Stimulated activated naive CD8-positive, alpha-beta T cell treated with anti-CD3 and anti-CD28 coated beads, Interleukin-15, Interleukin-2, amounts not matched to agents 100 U/mL and 50 U/mL, for 24 hours (primary cell): Measurements from ENCODE around the gene CDC14A.

Experiments used
- ATAC-seq: fragments of 150-1000 bp; cut with Tn5 transposase; one replicate; pipeline ENCODE4 v1.10.0; 2021
- DNase-seq: peaks from one replicate; pipeline ENCODE4 v3.0.0; 2021

The CDC14A gene

DNA sequence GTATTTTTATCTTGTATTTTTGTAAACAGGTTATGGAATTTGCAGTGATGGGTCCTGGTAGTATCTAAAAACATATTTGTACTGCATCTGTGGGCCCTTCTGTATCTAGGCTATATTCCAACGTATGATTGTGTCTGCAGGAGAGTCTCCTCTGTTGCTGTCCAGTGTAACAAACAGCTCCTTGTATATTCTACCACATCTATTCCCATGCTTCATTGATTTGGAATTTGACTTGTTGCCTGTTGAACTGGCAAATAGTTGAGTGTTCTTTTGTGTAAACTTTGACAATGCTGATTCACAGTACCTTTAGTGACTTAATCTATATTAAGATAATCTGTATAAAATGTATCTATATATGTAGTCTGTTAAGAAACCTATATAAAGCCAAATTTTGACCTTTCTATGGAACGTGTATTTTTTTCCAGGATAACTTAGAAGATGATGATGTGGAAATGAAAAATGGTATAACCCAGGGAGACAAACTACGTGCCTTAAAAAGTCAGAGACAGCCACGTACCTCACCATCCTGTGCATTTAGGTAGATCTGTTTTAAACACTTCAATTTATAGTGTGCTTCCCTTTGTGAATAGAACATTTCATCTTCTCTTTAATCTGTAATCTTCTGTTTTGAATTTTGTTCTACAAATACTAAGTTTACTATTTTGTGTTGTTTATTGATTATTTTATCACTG lies 142.2 kb downstream of the CDC14A start:
- ATAC-seq (no peak), DNase-seq (no peak)

DNA sequence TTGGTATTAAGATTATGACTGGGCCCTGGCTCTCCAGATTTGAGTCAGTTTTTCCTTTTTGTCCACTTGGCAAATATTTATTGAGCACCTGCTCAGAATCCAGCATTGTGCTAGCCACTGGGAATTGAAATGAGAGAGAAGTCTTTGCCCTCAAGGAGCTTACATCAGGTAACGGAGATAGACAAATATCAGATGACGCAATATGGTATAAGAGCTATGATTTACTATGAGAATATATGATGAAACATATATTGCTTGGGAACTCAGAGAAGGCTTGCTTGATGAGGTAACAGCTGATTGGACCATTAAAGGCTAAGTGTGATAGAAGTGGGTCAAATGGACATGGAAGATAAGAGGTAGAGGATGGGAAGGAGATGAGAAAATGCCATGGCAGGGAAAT lies 144.6 kb downstream of the CDC14A start:
- ATAC-seq (no peak), DNase-seq (no peak)

DNA sequence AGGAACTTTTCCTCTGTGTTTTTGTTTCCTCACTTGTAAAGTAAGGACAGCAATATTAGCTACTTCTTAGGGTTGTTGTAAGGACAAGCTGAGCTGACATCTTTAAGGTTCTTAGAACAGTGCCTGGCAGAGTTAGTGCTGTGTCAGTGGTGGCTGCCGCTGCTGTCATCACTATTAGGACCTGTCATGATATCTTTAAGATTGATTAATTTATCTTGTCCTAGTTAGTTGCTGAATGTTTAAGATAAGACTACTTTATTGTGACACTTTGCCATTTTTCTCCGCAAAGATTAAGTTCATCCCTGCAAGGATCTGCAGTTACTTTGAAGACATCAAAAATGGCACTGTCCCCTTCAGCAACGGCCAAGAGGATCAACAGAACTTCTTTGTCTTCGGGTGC lies 145.5 kb downstream of the CDC14A start:
- ATAC-seq = no peak
- no peak for DNase-seq

DNA sequence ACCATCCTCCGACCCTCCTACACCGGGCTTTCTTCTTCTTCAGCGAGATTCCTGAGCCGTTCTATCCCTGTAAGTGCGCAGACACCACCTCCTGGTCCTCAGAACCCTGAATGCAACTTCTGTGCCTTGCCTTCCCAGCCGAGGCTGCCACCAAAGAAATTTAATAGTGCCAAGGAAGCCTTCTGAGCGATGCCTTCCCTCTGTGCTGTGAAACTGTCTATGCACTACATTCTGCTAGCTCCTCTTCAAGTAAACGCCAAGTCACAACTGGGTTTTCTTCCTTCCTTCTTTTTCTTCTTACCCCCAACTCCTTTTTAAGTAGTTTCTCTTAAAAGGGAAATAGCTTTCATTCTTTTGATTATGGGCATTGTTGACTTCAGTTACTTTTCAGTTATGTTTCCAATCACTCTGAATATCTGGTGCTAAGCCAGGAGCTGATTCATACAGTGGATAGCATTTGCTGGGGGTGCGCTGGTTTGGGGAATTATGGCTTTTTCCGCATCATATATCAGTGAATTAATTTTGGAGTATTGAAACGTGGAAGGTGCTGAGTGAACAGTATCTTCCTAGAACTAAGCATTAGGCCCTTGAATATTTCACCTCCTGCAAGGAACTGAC lies 147.0 kb downstream of the CDC14A start:
- no peak for DNase-seq
- no peak for ATAC-seq

DNA sequence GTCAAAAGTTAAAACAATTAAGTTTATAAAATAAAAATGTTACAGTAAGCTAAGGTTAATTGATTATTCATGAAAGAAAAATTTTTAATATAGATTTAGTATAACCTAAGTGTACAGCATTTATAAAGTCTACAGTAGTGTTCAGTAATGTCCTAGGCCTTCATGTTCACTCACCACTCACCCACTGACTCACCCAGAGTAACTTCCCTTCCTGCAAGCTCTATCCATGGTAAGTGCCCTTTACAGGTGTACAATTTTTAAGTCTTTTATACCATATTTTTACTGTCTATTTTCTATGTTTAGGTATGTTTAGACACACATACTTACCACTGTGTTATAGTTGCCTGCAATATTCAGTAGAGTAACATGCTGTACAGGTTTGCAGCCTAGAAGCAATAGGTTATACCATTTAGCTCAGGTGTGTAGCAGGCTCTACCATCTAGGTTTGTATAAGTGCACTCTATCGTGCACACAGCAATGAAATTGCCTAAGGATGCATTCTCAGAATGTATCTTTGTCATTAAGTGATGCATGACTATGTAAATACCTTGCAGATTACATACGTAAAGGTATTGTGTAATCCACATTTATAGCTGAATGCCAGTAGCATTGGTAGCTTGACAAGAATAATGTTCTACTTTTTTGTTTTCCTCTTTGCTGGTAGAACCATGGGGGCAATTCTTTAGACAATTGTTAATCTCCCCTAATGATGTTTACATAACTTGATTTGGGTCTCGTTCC lies 149.9 kb downstream of the CDC14A start:
- ATAC-seq (no peak), DNase-seq (no peak)

DNA sequence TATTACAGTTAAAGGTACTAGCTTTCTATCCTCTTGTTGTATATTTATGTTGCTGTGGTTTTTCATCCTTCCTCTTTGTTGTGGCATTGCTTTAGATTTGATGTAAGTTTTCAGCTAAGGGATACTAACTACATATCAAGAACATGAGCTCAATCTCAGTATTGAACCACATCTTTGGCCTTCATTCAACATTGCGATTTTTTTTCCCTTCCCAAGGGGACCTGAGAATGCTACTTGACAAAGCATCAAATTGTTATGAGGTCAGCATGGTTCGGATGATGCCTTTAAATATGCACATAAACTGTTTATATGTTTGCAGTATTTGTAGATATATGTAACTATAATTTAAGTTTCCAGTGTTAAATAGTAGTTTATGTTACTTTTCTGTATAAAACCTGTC lies 153.9 kb downstream of the CDC14A start:
- ATAC-seq (no peak), DNase-seq (no peak)

DNA sequence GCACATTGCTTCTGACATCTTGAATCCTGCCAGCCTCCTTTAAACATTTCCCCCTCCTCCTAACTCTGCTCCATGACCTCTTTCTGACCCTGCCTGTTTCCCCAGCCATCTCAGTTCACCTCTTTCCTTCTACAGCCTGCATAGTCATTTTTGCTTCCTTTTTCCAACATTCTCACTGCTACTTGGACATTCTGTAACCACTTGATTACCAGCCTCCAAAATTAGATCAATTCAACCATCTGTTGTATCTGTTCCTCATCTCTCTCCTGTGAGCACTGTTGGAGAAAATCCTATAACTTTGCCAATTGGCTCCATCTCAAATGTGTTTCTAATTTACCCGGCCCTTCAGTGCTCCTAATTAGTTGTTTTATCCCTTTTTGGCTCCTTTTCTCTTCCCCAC lies 158.1 kb downstream of the CDC14A start:
- DNase-seq = no peak
- no peak for ATAC-seq

DNA sequence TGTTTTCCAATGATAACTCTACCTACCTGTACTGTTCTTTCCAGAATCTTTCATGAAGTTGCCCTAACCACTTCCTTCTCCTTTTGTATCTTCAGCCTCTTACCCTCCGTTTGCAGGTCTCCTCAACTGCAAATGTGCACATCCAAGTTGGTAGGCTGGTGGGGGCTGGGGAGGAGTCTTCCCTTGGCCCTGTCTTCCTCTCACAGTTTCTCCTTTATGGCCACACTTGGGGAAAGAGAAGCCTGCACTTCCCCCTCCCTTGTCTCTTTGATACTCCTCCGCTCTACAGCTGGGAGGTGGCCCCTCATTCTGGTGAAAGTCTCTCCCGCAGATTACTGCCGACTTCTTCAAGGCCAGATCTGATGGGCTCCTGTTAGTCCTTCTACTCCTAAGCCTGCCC lies 158.8 kb downstream of the CDC14A start:
- DNase-seq (no peak), ATAC-seq (no peak)

DNA sequence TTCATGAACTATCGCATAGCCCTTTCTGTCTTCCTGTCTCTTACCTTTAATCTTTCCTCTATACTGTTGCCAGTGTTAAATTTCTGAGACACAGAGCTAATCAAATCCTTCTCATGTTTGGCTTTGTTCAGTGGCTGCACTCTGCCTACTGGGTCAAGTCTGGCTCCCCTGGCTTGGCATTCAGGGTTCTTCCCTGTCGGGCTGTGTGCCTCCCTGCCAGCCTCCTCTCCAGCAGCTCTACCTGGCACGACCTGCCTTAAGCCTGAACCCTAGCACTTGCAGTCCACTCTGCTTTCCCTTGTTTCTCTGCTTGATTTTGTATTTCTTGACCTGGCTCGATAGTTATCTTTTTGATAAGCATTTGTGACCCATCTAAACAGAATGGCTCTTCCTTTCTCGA lies 159.5 kb downstream of the CDC14A start:
- ATAC-seq (no peak), DNase-seq (no peak)

DNA sequence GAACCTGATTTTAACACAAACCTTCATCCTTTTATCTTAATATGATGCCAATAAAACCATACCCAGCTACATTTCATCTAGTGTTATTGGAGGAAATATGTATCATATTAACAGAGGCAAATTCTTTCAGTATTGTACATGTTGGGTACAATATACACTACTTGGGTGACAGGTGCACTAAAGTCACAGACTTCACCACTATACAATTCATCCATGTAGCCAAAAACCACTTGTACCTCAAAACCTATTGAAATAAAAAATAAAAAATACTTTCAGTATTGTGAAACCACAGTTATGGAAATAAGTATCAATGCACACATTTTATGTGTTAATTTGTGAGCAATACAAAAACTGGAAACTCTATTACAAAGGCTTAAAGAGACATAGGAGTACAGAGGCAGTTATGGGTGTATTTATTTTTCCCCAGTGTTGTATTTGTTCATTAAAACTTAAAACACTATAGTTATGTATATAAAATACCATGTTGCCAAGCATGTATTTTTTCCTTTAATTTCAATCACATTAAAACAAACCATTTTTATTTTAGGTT lies 160.6 kb downstream of the CDC14A start:
- DNase-seq = no peak
- ATAC-seq = no peak

DNA sequence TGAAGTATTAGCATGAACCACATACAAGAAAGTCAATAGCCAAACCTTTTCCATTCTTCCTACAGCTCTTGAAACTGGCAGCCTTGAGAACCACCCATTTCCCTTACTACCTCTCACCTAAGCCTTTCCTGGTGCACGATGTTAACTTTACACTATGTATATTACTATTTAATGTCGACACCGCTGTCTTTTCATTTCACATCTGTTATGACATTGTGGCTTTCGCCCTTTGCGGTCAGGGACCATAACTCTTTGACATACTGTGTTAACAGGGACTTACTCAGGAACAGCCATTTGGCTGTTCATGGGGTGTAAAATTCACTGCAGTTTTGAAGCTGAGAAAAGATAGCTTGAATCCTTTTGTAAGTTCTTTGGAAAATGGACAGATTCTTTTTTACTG lies 164.6 kb downstream of the CDC14A start:
- ATAC-seq (no peak), DNase-seq (no peak)

DNA sequence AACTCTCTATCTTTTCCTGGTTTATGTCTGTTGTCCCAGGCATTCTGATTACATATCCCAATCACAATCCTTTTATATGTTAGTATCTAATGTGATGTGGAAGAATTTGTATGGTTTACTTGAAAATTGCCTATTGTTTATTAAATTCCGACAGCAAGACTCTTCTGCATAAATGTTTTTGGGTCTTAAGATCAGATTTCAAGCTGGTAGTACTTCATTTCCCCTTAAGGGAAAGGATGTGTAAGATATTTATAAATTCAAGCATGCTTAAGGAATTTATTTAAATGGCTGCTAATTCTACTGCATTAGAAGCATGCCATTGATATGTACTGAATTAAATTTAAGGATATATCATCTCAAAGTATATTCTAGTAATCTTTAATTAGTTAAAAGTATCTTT lies 165.2 kb downstream of the CDC14A start:
- ATAC-seq = no peak
- no peak for DNase-seq

DNA sequence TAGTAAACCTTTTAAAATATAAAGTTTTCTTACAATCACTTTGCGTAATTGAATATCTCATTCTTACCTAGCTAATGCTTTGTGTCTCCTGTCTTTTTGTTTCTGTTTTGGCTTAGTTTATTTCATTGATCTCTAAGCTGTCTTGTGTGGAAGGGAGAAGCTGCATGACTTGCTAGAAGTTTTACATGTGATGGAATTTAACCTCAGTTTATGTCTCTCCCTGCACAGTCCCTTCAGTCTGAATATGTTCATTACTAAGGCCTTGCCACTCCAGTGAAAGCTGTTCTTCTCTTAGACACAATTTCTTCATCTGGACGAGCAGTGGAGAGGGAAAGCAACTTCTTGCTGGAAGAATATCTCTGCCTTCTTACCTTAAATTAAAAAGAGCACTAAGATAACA lies 165.7 kb downstream of the CDC14A start:
- ATAC-seq (no peak), DNase-seq (no peak)

DNA sequence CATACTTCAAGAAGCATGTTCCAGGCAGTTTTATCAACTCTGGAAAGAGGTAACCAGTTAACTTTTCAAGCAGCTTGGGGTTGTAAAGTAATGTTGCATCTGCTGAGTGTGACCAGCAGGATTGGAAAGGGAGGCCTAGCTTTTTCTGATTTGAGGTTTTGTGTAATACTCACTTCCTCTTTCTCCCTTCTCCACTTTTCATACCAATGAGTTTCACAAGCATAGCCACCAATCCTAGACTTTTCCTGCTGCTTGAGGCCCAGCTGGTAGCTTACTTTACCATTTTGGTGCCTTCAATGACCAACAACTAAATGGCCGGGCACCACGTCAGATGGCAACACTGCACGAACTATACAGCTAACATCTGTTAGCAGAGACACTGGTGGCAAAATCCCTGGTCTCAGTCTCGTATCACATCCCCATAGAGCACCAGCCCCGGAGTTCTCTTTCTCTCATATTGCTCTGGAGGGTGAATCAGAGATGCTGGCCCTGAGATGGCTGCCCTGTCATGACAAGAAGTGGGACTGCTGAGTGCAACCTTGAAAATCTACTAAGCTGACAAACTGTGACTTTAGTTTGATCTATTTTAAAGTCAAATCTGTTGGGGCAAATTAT lies 170.8 kb downstream of the CDC14A start:
- DNase-seq (no peak), ATAC-seq (no peak)

DNA sequence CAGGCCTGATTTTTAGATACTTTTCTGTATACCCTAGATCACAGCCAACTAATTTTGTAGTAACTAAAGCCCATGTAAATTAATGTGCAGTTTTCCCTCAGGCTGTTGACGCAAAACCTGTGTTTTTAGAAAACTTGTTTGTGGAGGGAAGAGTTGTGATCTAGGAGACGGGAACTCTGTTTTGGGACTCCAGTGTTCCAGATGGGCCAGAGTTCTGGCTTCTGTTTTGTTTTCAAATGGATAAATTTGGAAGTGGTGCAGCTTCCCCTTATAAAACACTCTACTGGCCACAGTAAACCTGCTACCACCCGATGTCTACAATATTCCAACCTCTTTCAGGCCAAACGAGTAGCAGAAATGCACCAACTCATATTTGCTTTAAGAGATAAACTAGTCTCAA lies 172.0 kb downstream of the CDC14A start:
- ATAC-seq (no peak), DNase-seq (no peak)

DNA sequence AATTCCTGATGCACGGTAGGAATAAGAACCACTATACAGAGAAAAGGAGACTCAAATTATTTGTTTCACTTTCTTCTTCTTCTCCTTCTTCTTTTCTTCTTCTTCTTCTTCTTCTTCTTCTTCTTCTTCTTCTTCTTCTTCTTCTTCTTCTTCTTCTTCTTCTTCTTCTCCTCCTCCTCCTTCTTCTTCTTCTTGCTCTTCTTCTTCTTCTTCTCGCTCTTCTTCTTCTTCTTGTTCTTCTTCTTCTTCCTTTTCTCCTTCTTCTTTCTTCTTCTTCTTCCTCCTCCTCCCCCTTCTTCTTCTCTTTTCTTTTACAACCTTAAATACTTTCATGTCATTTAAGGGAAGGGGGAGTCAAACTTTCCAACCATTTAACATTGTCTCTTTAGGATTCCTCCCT lies 174.6 kb downstream of the CDC14A start:
- DNase-seq (no peak), ATAC-seq (no peak)

DNA sequence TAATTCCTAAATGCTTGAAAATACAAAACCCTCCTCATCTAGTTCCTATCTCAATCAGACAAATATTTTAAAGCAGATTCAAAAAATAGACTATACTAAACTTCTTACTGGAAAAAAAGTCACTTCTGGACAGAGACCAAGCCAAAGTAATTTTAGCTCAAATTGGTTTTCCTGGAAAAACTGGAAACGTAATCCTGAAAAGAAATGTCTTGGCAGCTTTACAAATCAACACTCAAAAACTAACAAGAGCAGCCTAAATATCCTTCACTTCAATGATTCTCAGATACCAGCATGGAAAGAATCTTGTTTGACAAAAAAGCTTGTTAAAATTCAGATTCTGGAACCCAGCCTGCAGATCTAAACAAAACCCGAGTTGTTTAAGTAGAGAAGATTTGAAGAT lies 176.6 kb downstream of the CDC14A start:
- ATAC-seq (no peak), DNase-seq (no peak)

DNA sequence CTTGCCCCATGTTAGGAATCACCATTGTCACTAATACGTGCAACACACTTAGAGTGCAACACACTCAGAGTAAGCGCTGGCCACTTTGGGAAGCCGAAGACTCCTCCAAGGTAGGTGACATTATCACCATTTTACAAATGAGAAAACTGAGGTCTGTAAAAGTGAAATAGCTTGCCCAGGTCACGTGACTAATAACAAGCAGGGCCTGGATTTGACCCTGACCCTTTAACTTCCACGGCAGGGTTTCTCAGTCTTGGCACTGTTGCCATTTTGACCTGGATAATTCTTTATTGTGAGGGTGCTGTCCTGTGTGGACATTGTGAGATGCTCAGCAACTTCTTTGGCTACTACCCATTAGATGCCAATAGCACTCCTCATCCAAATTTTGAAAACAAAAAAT lies 177.8 kb downstream of the CDC14A start:
- no peak for DNase-seq
- no peak for ATAC-seq

DNA sequence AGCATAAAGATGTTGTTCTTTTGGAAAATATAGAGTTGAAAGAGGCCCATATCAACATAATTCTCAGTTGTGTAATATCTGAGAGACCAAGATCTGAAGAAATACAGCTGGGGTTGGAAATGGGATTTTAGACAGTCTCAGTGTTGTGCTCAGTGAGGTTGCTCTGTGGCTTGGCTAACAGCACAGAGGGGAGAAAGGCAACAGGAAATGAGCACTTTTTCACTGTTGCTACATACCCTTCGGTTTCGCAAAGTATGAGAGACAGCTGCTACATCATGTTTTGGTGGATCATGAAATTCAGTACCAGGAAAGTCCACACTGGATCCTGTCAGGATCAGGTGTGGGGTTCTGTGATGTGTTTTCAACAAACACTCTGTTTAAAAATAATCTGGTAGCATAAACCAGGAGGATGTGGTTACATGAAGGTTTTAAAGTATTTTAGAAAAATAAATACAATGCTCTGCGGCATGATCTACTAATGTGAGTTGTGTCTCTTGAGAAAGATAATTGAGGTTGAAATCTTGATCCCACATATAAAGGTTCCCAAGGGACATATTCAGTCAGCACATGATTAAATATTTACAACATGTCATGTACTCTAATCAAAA lies 178.7 kb downstream of the CDC14A start:
- ATAC-seq = peak; percentile 85
- peak; percentile 14 for DNase-seq

DNA sequence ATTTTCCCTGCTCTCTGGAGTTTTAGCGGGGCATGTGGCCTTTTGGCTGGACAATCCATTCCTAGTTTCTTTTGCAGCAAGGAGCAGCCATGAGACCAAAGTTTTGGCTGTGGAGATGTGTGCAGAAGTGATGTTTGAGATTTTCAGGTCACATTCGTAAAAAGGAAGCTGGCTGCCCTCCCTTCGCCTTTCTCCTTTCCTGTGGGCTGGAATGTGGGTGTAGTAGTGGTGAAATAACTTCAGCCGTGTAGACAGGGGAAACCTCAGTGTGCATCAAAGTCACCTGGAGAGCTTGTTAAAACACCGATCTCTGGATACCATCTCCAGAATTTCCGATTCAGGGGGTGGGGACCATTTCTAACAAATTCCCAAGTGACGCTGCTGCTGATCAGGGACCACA lies 180.3 kb downstream of the CDC14A start:
- ATAC-seq = no peak
- no peak for DNase-seq

DNA sequence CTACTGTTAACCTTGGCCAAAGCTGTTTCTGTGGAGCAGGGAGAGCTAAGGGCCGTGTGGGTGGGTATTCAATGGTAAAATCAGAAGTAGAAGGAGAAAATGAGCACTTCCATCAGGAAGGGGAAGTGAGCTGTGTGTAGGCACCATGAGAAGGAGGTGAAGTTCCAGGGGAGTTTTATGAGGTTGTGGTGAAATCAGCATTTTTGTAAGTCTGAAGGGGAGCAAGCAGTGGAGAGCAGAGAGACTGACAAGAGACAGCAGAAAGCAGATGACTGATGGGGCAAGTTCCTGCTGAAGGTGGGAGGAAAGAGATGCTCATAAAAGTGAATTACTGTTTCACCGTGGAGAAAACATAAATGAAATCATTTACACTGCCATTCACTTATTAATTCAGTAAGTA lies 183.0 kb downstream of the CDC14A start:
- DNase-seq (no peak), ATAC-seq (no peak)

DNA sequence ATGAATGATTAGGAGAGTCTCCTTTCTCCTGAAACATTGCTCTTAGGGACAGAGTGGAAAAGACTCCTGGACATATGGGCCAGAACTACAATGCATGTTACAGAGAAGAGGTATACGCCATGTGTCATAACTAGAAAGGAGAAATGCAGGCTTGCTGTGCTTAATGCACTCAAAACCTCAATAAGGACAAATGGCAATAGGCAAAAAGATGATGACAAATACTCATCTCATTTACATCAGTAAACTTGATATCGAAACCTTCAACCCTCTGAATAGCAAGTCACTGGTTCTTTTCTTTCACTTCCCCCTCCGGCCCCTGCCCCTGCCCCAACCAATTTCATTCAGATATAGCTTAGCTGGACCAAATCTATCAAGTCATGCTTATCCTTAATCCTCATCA lies 183.7 kb downstream of the CDC14A start:
- ATAC-seq = no peak
- no peak for DNase-seq
